ENCODE results near the gene ACSF3.

- TF ChIP-seq POLR2A (IDR thresholded peaks at IDR 0.05) (no peak), CTCF (IDR thresholded peaks at IDR 0.05) (no peak)
These were observed 11.4 kb downstream of the ACSF3 start for GRCh38 chr16:89104930-89105571.

Data from sigmoid colon (tissue), 3 donors.